K562 (cell line): ENCODE data around the gene INHBC. TPM values are rescaled to one million over a fixed set of nuclear protein-coding genes. Genes with fewer than 3 reads are reported as not detected.

Experiments
- ATAC-seq: fragments of 200-7000 bp; cut with Tn5 transposase; 3 replicates; pipeline ENCODE4 v1.9.1; 2020; ENCODE audit warnings: moderate library complexity
- BruUV-seq: library from RNA; stranded (reverse); fragments of 400-500 nt; replicated peaks from 2 replicates; lab custom pipeline; 2021; lab: Mats Ljungman, UMichigan
- CTCF ChIA-PET: fragments of 300-600 bp; formaldehyde crosslinking; extraction: SDS; loops from one replicate; lab custom pipeline; 2021; ENCODE audit warnings: low intra/inter-chr PET ratio; lab: Yijun Ruan, JAX
- POLR2A ChIA-PET: fragments of 300-600, 350-650 bp; sonication (Branson Sonifier 250); formaldehyde crosslinking; extraction: SDS; loops from one replicate; lab custom pipeline; 2021; ENCODE audit warnings: antibody characterized with exemption, inconsistent platforms; lab: Yijun Ruan, JAX
- DNase-seq, 4 experiments: peaks; one replicate each; pipeline versions ENCODE4 v3.0.0 to v3.0.0-alpha.2; 2011 to 2018; ENCODE audit warnings: low spot score in 3 of 4, mixed read lengths in 3 of 4; ENCODE audit errors: extremely low read depth in 1 of 4
- FAIRE-seq: peaks from 2 replicates; lab custom pipeline; 2011; peaks lifted over from hg19 to GRCh38; lab: Jason Lieb, UNC
- H2AFZ ChIP-seq: 2 replicates; pipeline ENCODE4 v1.6.0; 2011; ENCODE audit warnings: low read depth, low read length, control low read depth, inconsistent platforms
- H3K27ac ChIP-seq: fragments of 200-600 bp; 3 replicates; pipeline ENCODE4 v1.8.0; 2011; ENCODE audit warnings: low read depth, mild to moderate bottlenecking, control low read depth, inconsistent platforms, low read length, moderate library complexity, mixed read lengths; ENCODE audit errors: extremely low read depth
- H3K27me3 ChIP-seq, 2 experiments: fragments of 300-600 bp in 1 of 2; 2 replicates in 1 of 2; 3 replicates in 1 of 2; pipeline versions ENCODE4 v1.6.0 to v1.8.0; 2011; ENCODE audit warnings: inconsistent platforms in 2 of 2, low read length in 2 of 2, mild to moderate bottlenecking in 1 of 2, mixed read lengths in 1 of 2, moderate library complexity in 1 of 2; ENCODE audit not compliant: control insufficient read depth in 2 of 2, insufficient read depth in 2 of 2
- H3K36me3 ChIP-seq: fragments of 300-600 bp; 3 replicates; pipeline ENCODE4 v1.8.0; 2011; ENCODE audit warnings: mild to moderate bottlenecking, low read length, inconsistent platforms; ENCODE audit not compliant: control insufficient read depth, insufficient read depth
- H3K4me1 ChIP-seq, 2 experiments: fragments of 200-600 bp in 1 of 2; replicated peaks in 1 of 2; 2 replicates in 1 of 2; 3 replicates in 1 of 2; pipeline versions ENCODE4 v1.5.1 to v1.8.0; 2011; ENCODE audit warnings: inconsistent platforms in 2 of 2, low read length in 2 of 2, mild to moderate bottlenecking in 1 of 2, mixed read lengths in 1 of 2, moderate library complexity in 1 of 2; ENCODE audit not compliant: control insufficient read depth in 2 of 2, insufficient read depth in 2 of 2
- H3K4me2 ChIP-seq: 2 replicates; pipeline ENCODE4 v1.6.1; 2011; ENCODE audit warnings: low read length, control low read depth, inconsistent platforms, mixed read lengths; ENCODE audit not compliant: insufficient read depth
- H3K4me3 ChIP-seq: fragments of 200-600 bp; sonication (generic), shearing (Covaris generic); 2 replicates; pipeline ENCODE4 v1.5.1; 2016; ENCODE audit warnings: control low read depth, inconsistent platforms
- H3K79me2 ChIP-seq: fragments of 200-600 bp; 3 replicates; pipeline ENCODE4 v1.8.0; 2011; ENCODE audit warnings: low read length, inconsistent platforms; ENCODE audit not compliant: control insufficient read depth, insufficient read depth
- H3K9ac ChIP-seq, 2 experiments: 2 replicates each; pipeline versions ENCODE4 v1.6.0 to v1.6.1; 2011; ENCODE audit warnings: low read depth in 2 of 2, low read length in 2 of 2, control low read depth in 1 of 2, inconsistent platforms in 1 of 2, mild to moderate bottlenecking in 1 of 2, mixed read lengths in 1 of 2; ENCODE audit not compliant: insufficient read depth in 1 of 2
- H3K9me1 ChIP-seq: one replicate; pipeline ENCODE4 v1.6.0; 2011; ENCODE audit warnings: inconsistent platforms, mild to moderate bottlenecking, low read length, moderate library complexity; ENCODE audit not compliant: control insufficient read depth, insufficient read depth
- H3K9me3 ChIP-seq: replicated peaks from 2 replicates; pipeline ENCODE4 v1.5.1; 2011; ENCODE audit warnings: low read depth, low read length, inconsistent platforms; ENCODE audit not compliant: control insufficient read depth, insufficient read depth
- H4K20me1 ChIP-seq: replicated peaks from 2 replicates; pipeline ENCODE4 v1.6.1; 2011; ENCODE audit warnings: low read length, inconsistent platforms, mixed read lengths; ENCODE audit not compliant: control insufficient read depth, insufficient read depth
- CBX3 ChIP-seq, 2 experiments: IDR thresholded peaks; 1 replicate in 1 of 2; 2 replicates in 1 of 2; pipeline ENCODE4 v1.6.1; 2012; ENCODE audit warnings: inconsistent platforms in 2 of 2, low read length in 2 of 2, borderline replicate concordance in 1 of 2, control low read depth in 1 of 2
- FOS ChIP-seq: IDR thresholded peaks from 3 replicates; pipeline ENCODE4 v1.6.1; 2011; ENCODE audit not compliant: insufficient read length; ENCODE audit errors: extremely low read depth
- FOXJ2 ChIP-seq: fragments of 200-800 bp; sonication (Bioruptor generic); IDR thresholded peaks from 2 replicates; pipeline ENCODE4 v1.6.1; 2016; ENCODE audit warnings: missing genetic modification characterization, missing compliant biosample characterization
- HLTF ChIP-seq: fragments of 450-650 bp; IDR thresholded peaks from 2 replicates; pipeline ENCODE4 v1.6.1; 2016
- MXI1 ChIP-seq: IDR thresholded peaks from 2 replicates; pipeline ENCODE4 v1.6.1; 2011; ENCODE audit warnings: low read depth, mild to moderate bottlenecking, improper control_type of control experiment, low read length
- NR1H2 ChIP-seq: sonication (generic); formaldehyde crosslinking; IDR thresholded peaks from 2 replicates; pipeline ENCODE4 v1.4.0; 2020; ENCODE audit warnings: mild to moderate bottlenecking, missing genetic modification reagents
- POLR3A ChIP-seq: IDR thresholded peaks from 2 replicates; pipeline ENCODE4 v1.6.1; 2011; ENCODE audit warnings: borderline replicate concordance, mild to moderate bottlenecking, moderate library complexity; ENCODE audit not compliant: insufficient read length, insufficient read depth; ENCODE audit errors: extremely low read depth
- SNRNP70 ChIP-seq: fragments of 200-400 bp; formaldehyde crosslinking; optimal IDR thresholded peaks from 2 replicates; pipeline ENCODE3; 2017; ENCODE audit warnings: low read depth, low read length
- TAF15 ChIP-seq: fragments of 200-400 bp; formaldehyde crosslinking; IDR thresholded peaks from 2 replicates; pipeline ENCODE4 v1.6.1; 2017; ENCODE audit warnings: mild to moderate bottlenecking, low read depth, low read length, moderate library complexity
- ZFP1 ChIP-seq: fragments of 450-650 bp; formaldehyde crosslinking; IDR thresholded peaks from 2 replicates; pipeline ENCODE4 v1.4.0; 2020; ENCODE audit warnings: mild to moderate bottlenecking, mixed read lengths
- WGBS: fragments of 100-300 bp; shearing (Covaris generic); methylation state at CpG from one replicate; pipeline ENCODE4 v1.1.6; 2016; ENCODE audit warnings: low coverage, mixed read lengths; ENCODE audit not compliant: insufficient coverage; ENCODE audit errors: missing lambda C conversion rate; 5-methylcytosine and 5-hydroxymethylcytosine counted together
- in situ Hi-C: fragments of 300-500 bp; cut with MboI; formaldehyde crosslinking; loops from 4 replicates; pipeline ENCODE4 v1.15.0; 2018; ENCODE audit warnings: inconsistent platforms, mixed read lengths
- intact Hi-C: fragments of 100-400 bp; cut with micrococcal nuclease; formaldehyde crosslinking; loops from 2 replicates; pipeline ENCODE4 v1.14.2; 2022
- polyA plus RNA-seq, 8 experiments: library from polyadenylated mRNA; depleted of rRNA in 4 of 8; stranded (reverse) in 5 of 8; unstranded in 3 of 8; fragments of >200 nt; fragmentation: Nextera tagmentation in 2 of 8; fragmentation: Illumina TruSeq in 1 of 8; extraction: Ambion mirVana in 2 of 8; extraction: Trizol in 1 of 8; gene quantifications; 2 replicates each; pipeline versions ENCODE4 v1.2.1 to v1.2.3, GENCODE V29; 2011 to 2014; ENCODE audit warnings: inconsistent platforms in 1 of 8, missing spikeins in 1 of 8
- total RNA-seq, 7 experiments: library from RNA; depleted of rRNA in 6 of 7; stranded (reverse); fragments of >200 nt in 6 of 7; fragmentation: Illumina TruSeq in 2 of 7; extraction: Trizol in 2 of 7; gene quantifications; 2 replicates each; pipeline versions ENCODE4 v1.2.1 to v1.2.3, GENCODE V29; 2011 to 2021; ENCODE audit warnings: low replicate concordance in 1 of 7
- TF ChIP-seq, protein P1 (sequence below): sonication (generic); formaldehyde crosslinking; IDR thresholded peaks from 2 replicates; pipeline ENCODE4 v1.8.0; 2023; ENCODE audit warnings: mild to moderate bottlenecking, missing genetic modification reagents

The INHBC gene
- total and polyA plus RNA-seq, 9 of the 15 experiments (the other 6 are each of a cell fraction or from before 2014, with no cell fraction given): 0.07 to 0.24 (median 0.15) TPM; not detected in 4

DNA sequence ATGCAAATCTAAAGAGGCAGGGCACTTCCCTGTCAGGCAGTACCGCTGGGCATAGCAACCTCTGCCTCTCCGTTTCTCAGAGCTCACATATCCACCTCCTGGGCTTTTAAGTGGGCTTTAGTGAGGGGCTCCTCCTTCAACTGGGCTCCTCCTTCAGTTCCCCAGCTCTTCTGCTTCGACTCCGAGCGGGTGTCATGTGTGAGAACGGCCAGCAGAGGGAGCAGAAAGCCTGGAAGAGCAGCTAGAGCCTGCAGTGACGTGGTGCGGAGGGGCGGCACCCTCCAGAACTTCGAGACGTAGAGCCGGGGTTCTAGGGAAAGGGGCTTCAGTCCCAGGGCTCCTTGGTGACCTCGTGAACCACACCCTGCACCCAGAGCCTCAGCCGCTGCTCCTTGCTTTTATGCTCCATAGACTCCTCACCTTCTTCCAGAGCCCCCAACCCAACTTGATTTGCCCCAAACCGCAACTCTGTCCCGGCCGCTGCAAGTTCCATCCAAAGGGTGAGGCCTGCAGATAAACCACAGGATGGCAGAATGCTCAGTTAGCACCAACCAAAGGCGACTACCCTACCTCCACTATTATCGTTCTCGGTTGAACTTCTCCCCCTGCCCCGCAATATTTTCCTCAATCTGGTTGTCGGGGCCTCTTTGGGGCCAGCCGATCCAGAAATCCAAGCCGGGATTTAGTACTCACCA, 24.6 kb downstream of the INHBC start:
- no TSS peak for BruUV-seq
- WGBS: under 1% methylated on average over 24 of the region's 24 CpGs
- ATAC-seq (peak; percentile 46), FAIRE-seq (peak; percentile 93), DNase-seq (peak; percentile 79 to 97 (median 80))
- no peaks in the 10 kb centered on the region for H3K9me3 ChIP-seq
- peaks cover 43 to 64% of the 10 kb centered on the region in 2 experiments for H3K4me1 ChIP-seq
- no peaks in the 10 kb centered on the region for H4K20me1 ChIP-seq
- H3K27me3 ChIP-seq: 0 out of 5 replicates have a peak, but pooled peaks cover 0 to 2% of the 10 kb centered on the region in 2 experiments
- H3K4me2 ChIP-seq: peak overlapping the region; percentile 91
- ChIA-PET POLR2A (interaction anchor here (0.6 to 1.7 kb wide), 20 partner anchors 10 to 372 kb away, joined by 3 to 8 read pairs (median 3); partner anchors contain the start of genes DDIT3 and SHMT2), CTCF (interaction anchor here (0.5 to 1.9 kb wide), 4 partner anchors 317 to 1698 kb away, joined by 3 to 8 read pairs (median 3); no protein-coding TSS in a partner anchor)
- in situ Hi-C loops (no loop called here), intact Hi-C loops (loop anchor here (2.0 to 5.0 kb wide), 3 partner anchors 28 to 233 kb away; partner anchors contain the start of genes DDIT3 and OS9)
- H3K27ac ChIP-seq: peak overlapping the region; percentile 71
- H3K79me2 ChIP-seq: peaks cover 20% of the 10 kb centered on the region; the same call in 2 of the 3 replicates
- no peaks in the 10 kb centered on the region for H3K36me3 ChIP-seq
- peak overlapping the region; percentile 62 for H3K4me3 ChIP-seq
- no peaks in the 10 kb centered on the region for H3K9me1 ChIP-seq
- peak overlapping the region; percentile 97 for H2AFZ ChIP-seq
- H3K9ac ChIP-seq: peak overlapping the region; percentile 71 to 89
- TF ChIP-seq POLR3A: no peak
- no peak for TF ChIP-seq ZFP1
- no peak; the same call in 1 of the 2 replicates for TF ChIP-seq NR1H2 (CRISPR knock-in tag)
- no peak for TF ChIP-seq FOS
- TF ChIP-seq MXI1: no peak
- no peak; a peak in 1 of 3 replicates for TF ChIP-seq CBX3 (IDR thresholded peaks at IDR 0.05; ENCODE audit: borderline replicate concordance in 1 of 2, low read length in 2 of 2)
- TF ChIP-seq, protein P1, sequence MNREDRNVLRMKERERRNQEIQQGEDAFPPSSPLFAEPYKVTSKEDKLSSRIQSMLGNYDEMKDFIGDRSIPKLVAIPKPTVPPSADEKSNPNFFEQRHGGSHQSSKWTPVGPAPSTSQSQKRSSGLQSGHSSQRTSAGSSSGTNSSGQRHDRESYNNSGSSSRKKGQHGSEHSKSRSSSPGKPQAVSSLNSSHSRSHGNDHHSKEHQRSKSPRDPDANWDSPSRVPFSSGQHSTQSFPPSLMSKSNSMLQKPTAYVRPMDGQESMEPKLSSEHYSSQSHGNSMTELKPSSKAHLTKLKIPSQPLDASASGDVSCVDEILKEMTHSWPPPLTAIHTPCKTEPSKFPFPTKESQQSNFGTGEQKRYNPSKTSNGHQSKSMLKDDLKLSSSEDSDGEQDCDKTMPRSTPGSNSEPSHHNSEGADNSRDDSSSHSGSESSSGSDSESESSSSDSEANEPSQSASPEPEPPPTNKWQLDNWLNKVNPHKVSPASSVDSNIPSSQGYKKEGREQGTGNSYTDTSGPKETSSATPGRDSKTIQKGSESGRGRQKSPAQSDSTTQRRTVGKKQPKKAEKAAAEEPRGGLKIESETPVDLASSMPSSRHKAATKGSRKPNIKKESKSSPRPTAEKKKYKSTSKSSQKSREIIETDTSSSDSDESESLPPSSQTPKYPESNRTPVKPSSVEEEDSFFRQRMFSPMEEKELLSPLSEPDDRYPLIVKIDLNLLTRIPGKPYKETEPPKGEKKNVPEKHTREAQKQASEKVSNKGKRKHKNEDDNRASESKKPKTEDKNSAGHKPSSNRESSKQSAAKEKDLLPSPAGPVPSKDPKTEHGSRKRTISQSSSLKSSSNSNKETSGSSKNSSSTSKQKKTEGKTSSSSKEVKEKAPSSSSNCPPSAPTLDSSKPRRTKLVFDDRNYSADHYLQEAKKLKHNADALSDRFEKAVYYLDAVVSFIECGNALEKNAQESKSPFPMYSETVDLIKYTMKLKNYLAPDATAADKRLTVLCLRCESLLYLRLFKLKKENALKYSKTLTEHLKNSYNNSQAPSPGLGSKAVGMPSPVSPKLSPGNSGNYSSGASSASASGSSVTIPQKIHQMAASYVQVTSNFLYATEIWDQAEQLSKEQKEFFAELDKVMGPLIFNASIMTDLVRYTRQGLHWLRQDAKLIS (CRISPR knock-in tag): peak; percentile 45; the same call in 1 of the 2 replicates
- TF ChIP-seq SNRNP70: no peak
- no peak for TF ChIP-seq FOXJ2 (tag)
- TF ChIP-seq TAF15: no peak
- 0 out of 2 replicates have a peak, but pooled peaks have one; percentile 21 for TF ChIP-seq HLTF
